Right lobe of liver (tissue), 4 donors: ENCODE measurements around the gene PCDHGA2.
"Not testable (repeated sequence)": the region's sequence is repeated elsewhere in the genome, so short reads cannot be mapped to it uniquely, and the experiment has no call there.

Experiments
- CTCF ChIP-seq, 4 donors: fragments of 200-600 bp in 3 of 4; fragments of 450-650 bp in 1 of 4; IDR thresholded peaks; one replicate each; pipeline versions ENCODE4 v1.5.1 to v1.8.0; 2016 to 2022; ENCODE audit warnings: antibody characterized with exemption in 4 of 4, mild to moderate bottlenecking in 2 of 4
- POLR2A ChIP-seq: fragments of 450-650 bp; IDR thresholded peaks from one replicate; pipeline ENCODE4 v1.6.1; 2017; ENCODE audit warnings: antibody characterized with exemption, mild to moderate bottlenecking
- donor health status: DM: no; HTN: no; CAD: no.
- donor health status: DM: no; HTN: no; CAD: no.
- donor health status: DM: no; HTN: yes; CAD: no.

- not testable (repeated sequence) for TF ChIP-seq POLR2A; CTCF (IDR thresholded peaks at IDR 0.05)
These were observed 21.6 kb upstream of the PCDHGA2 start for GRCh38 chr5:141316963-141317362.
